NOMO-1 treated with DMSO at 0.1 percent for 48 hours (cell line): Measurements from ENCODE around the gene TIPARP.

ENCODE experiments used
- DNase-seq: peaks from one replicate; lab custom pipeline; 2025; ENCODE audit not compliant: unreplicated experiment; lab: John Stamatoyannopoulos, UW

Gene TIPARP

DNA sequence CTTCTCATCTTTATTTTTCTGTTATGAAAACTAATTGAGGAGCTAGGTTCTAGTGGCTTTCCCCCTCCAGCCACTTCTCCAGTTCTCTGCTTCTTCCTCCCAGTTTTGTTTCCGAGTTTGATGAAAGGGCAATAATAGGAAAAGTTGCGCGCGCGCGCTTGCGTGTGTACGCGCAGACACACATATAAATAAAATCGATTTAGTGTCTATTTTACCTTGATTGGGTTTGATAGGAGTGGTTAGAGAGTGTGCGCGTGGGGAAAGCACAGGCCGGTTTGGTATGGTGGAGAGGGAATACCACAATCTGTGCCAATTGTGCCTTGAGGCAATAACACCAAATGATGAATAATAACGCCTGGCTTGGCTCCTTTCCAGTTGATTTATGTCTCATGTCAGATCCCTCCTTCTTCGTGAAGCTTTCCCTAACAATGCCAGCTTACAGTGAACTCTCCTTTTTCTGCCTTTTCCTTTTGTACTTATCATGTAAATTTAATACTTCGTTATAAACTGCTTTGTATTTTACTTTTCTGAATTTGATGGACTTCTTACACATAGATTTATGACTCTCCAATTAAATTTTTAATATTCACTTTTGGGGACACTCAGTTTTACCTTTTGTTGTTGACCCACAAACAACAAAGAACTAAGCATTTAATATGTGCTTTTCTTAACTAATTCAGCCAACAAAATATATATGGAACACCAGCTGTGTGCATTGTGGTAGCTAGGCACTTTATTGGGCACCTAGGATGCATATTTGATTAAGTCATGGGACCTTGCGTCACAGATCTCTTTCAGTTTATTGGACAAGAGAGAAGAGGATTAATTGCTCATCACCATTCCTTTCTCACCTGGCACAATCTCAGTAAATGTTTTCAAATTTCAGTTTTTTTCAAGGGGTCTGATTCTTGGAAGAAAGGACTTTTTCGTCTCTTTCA lies 1.7 kb downstream of the TIPARP start:
- DNase-seq: no peak

DNA sequence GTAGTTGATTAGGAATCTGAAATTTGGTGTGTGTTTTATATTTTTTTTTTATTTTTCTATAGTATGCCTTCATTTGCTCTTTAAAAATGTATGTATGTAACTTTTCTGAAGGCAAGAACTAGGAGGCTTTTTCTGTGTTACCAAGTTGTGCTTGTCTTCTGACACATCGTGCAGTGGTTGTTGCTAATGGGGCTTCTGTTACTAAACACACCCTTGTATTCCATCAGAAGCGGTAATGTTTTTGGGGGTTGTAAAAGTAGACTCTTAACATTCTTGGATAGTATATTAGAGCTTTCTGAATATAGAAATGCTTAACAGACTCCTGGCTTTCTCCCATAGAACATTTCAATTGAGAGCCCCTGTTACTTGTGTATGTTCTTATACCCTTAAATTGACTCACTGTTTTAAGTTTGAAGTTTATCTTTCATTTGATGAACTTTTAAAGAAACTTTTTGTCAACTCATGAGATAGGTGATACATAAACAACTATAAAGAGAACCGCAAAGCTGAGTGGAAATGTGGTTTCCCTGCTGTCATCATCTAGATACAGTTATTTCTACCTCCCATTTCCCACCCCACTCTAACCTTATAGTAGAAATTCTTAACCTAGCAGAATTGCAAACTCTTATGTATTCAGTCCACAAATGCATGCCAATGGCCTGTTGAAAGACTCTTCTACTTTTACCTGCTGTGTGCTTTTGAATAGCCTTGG lies 2.5 kb downstream of the TIPARP start:
- no peak for DNase-seq

DNA sequence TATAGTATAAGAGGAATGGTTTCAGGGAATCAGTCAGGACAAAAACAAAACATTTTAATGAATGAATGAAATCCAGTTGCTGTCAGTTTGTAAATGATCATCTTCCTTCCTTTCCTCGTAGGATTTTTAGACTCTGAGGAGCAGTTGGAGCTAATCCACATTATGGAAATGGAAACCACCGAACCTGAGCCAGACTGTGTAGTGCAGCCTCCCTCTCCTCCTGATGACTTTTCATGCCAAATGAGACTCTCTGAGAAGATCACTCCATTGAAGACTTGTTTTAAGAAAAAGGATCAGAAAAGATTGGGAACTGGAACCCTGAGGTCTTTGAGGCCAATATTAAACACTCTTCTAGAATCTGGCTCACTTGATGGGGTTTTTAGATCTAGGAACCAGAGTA lies 3.1 kb downstream of the TIPARP start:
- DNase-seq: no peak

DNA sequence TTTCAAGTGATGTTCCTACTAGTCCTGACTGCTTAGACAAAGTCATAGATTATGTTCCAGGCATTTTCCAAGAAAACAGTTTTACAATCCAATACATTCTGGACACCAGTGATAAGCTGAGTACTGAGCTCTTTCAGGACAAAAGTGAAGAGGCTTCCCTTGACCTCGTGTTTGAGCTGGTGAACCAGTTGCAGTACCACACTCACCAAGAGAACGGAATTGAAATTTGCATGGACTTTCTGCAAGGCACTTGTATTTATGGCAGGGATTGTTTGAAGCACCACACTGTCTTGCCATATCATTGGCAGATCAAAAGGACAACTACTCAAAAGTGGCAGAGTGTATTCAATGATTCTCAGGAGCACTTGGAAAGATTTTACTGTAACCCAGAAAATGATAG lies 3.8 kb downstream of the TIPARP start:
- no peak for DNase-seq

DNA sequence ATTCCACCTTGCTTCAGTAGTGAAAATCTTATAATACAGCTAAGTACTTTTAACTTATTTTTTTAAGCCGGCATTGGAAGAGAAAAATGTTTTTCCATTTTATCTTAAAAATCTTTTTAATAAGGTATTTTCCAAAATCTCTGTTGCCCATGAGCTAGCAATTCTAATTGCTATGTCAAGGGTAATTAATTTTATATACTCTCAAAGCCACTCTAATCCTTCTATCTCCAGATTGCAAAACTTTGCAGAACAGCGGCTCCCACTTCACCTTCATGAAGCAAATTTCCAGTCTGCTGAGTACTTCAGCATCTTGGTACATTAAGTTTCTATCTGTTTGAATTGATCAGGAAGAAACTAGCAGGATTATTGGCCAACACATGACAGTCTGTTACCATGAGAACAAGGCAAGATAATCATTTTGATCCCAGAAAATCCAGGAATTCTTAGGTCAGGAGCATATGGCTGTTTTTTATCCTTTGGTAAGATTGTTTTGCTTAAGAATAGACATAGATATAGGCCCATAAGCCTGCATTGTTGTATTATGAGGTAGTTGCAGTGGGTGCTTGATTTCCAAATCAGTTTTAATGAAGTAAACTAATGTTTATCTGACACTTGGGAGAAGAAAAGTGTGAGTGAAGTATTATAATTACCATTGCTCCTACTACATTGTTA lies 6.0 kb downstream of the TIPARP start:
- DNase-seq: no peak

DNA sequence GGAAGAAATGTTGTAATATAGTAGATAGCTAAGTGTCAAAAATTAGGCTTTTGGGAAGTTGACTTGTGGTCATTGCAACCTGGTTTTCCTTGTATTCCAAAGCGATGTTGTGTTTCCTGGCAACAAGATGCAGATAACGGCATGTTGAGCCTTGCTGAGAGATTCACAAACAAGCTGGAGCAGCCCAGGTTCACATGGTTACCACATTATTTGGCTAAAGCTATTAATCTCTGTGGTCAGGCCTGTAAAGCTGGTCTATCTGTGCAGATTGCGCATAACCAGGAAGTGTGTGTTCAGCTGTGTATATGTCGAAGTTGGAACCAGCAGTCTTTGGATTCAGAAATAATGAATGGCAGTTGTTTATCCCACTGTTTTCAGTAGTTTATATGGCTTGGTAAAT lies 6.6 kb downstream of the TIPARP start:
- peak; percentile 91 for DNase-seq

DNA sequence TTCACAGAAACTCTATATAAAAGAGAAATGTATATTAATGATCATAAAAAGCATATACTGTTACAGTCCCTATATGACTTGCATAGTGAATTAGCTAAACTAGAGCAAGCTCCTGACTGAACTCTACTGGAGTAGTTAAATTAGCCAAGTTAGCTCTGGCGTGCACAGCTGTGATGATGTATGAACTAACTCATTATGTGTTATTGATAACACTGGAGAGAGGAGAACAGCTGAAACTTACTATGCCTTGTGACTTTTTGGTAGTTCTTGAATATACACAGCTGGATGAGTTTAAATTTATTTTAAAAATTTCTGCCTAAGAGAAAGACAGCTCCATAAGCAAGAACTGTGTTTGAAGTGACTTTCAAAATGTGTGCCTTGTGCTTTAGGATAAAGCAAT lies 8.1 kb downstream of the TIPARP start:
- DNase-seq: no peak

DNA sequence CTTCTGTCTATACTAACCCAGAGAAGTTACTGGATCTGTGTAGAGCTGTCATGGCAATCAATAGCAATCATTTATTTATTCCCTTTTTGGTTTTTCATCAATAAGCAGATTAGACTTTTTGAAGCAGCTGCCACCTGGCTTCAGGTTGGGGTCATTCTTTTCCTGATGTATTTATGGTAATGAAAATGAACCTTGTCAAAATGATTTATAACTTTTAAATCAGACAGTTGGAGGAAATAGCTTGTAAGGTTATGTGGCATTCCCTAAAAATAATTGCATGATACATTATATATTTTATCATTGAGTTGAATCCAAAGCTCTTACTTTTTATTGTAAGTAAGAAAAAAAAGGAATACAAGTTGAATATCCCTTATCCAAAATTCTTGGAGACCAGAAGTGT lies 8.6 kb downstream of the TIPARP start:
- DNase-seq: no peak

DNA sequence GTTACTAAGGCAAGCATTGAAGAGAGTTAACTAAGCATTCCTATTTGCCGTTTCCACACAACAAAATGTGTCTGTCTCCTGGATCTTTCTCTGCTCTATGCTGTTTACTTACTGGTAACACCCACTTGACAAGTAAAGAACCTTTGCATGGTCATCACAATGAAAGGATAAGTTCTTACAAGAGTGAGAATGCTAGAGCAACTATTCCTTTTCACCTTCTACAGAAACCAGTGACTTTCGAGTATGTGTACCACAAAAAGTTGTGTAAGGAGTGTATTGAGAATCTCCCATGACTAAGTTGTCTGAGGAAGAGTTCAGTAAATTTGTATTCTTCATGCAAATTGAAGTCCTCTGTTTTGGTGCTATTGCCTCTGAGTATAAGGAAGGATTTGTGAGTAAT lies 10.8 kb downstream of the TIPARP start:
- peak; percentile 18 for DNase-seq

DNA sequence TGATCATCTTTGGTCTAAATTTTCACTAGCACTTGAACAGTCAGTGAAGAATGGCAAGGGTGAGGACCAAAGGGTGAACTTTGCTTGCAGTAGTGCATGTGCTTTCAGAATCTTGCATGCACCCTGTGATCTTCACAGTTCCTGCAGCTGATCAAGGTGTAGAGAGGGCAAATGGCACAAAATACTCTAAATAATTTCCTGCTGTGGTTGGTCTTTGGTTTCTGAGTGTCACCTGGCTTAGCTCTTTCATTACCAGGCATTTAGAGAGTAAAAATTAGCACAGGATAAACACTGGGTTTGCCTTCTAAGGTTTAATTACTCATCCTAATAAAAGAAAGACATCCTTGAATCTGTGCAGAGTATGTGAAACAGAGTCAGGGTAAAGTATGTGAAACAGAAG lies 11.4 kb downstream of the TIPARP start:
- no peak for DNase-seq

DNA sequence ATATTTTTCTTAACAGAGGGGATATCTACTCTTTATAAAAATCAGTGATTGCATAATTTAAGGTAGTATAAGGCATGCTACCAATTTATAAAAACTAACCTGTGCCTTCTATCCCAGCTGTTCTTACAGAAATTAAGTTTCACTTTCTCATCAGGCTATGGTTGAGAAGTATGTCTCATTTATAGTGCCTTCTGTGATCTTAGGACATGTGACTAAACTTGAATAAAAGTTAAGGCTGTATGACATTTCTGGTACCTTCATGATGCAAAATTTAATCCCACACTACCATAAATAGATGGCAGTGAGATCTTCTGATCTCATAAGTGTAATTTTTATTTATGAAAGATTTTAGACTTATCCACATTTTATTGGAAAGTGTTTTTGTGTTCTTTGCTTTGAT lies 12.6 kb downstream of the TIPARP start:
- DNase-seq: no peak

DNA sequence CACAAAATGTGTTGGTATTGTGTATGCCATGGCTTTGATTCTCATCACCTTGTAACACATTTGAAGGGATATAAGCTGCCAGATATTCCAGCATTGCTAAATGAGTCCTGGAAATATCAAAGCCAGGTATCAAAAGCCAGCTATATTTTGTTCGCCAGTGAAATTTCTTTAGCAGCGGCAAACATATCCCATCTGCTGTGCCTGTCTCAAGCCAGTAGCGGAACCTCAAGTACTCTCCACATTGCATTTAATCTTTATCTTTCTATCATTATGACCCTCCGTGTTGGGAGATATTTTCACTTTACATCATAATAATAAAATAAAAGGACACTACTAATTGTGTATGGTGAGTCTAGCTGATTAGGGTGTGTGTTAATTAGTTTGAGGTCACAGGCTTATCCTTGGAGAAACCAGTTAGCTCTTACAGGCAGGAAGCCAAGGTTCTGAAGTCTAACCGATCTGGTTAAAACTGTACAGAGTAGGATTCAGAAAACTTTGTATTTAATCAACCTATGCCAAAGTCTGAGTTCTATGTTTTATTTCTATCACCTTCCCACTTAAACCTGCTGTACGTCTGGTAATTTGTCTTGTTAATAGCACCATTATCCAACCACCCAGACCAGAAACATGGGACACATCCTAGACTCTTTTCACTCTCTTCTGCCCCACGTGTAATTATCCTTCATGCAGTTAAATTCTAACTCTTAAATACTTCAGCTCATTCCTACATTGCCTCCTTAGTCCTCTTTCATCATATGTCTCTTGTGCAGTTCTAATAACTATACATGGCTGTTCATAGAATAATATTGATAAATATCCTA lies 14.5 kb downstream of the TIPARP start:
- DNase-seq: no peak

DNA sequence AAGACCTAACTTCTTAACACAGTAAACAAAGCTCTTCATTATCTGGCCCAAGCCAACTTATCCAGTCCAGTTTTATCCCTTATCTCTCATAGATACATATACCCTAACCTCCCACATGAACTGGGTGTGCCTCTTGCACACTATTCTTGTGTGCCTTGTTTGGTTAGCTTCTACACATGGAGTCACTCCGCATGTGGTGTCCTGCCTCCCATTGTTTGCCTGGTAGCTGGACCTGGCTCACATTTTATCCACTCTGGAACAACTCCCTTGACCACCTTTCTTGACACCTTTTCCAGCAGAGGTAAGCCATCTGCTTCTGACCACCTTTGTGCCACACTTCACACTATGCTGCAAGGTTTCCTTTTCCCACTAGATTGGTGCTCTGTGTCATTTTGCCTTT lies 15.2 kb downstream of the TIPARP start:
- no peak for DNase-seq

DNA sequence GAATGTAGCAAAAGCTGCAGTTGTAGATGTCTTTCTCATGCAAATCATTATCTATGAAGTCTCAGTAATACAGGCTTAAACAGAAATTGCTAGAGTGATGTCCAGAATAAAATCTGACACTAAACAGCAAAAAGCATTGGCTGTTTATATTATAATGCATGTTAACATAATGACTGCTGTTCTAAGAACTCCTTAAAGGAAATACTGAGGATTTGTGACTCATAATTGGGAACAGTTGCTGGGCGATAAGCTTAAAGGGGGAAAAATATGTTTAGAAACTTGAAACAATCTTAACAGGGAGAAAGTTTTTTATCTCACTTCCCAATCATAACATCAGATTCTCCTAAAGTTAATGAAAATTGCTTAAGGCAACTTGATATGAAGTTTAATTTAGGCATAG lies 17.5 kb downstream of the TIPARP start:
- no peak for DNase-seq

DNA sequence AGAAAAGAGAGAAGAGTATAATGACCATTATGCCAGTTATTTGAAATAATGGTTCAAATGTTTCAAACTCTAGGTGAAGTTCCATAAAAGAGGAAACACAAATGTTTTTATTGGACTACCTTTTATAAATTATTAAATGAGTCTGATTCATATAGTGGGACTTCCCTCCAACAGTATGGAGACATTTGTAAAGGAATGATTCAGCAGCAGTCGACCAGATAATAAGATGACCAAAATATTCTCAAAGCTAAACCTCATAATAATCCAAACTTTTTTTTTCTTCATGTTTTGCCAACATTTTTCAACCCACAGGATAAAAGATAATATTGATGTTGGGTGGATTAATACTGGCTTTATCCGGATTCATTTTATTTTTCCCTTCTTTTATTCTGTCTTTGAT lies 18.8 kb downstream of the TIPARP start:
- no peak for DNase-seq

DNA sequence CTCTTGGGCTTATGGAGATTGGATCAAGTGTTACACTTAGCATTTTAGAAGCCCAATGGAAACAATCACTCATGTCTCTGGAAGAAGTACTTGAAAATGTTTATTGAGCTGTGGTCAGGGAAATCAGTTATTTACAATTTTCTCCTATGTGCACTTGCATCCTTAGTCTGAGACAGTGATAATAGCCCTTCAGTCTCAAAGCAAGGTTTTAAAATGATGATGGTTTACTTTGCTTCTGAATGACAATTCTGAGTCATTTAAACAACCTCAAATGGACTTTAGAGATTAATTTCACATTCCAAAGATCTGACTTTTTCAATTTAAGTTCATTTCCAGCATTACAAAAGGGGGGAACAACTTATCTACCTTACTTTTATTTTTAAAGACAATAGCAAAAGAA lies 20.1 kb downstream of the TIPARP start:
- no peak for DNase-seq

DNA sequence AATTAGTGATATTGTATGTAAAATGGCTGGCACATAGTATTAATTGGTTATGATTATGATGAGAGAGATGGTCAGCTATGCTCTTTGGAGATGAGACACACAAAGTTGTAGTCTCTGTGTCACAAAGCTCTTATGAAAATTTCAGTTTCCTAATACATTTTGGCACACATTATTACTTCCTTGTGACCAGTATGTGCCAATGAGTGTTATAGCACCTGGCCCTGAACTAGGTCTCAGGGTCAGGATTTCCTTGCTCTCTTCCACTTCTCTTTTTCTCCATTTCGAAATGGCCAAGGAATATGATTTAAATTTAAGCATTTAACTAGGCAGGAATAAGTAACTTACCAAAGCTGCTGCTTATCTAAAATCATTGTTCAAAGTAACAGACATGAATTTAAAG lies 28.0 kb downstream of the TIPARP start:
- peak; percentile 90 for DNase-seq

DNA sequence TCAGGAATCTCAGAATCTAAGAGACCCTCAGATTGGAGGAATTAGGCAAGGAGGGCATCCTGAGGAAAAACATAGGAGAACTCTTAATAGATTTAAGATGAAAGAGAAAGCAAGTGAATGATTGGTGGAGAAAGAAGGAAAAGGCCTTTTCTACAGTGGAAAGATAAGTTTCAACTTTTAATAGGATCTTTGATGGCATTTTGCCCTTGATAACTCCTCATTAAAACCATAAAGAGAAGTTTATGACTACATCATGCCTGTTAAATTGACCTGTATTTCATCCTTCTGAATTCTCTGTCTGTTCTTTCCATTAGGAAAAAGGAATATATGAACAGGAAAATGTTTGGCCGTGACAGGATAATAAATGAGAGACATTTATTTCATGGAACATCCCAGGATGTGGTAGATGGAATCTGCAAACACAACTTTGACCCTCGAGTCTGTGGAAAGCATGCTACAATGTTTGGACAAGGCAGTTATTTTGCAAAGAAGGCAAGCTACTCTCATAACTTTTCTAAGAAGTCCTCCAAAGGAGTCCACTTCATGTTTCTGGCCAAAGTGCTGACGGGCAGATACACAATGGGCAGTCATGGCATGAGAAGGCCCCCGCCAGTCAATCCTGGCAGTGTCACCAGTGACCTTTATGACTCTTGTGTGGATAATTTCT lies 30.1 kb downstream of the TIPARP start:
- no peak for DNase-seq

DNA sequence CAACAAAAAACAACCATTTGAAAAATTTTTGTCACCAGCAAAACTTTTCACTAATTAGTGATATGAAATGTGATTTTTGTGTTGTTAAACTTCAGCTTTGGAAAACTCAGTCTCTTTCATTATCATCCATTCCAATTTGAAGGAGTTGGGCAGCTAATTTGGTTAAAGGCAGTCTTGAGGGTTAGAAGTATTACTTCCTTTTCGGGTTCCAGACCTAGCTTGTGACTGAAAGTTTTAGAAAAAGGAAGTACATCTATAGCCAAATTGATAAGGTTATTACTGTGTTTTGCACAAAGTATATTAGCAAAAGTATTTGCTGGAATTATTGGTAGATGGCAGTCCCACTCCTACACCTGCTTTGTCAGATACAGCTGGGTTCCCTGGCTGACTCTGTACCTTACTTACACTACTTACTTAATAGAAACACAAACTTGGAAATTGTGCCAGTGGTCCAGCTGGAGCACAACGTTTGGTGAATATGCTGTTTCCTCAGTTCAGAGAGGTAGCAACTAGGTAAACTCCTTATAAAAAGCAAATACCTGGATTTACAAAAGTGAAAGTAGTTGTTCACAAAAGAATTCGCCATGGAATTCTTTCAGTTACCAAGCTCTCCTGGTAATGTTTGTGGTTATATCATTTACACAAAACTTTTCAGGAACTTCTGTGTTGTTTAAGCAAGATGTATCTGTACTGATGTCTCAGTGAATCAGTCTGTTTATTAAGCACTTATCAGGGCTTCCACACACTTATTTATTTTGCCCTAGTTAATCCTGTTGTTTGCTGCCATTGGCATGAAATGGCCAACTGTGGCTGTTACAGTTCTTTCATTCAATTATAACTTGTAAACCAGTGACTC lies 31.6 kb downstream of the TIPARP start:
- peak; percentile 93 for DNase-seq

DNA sequence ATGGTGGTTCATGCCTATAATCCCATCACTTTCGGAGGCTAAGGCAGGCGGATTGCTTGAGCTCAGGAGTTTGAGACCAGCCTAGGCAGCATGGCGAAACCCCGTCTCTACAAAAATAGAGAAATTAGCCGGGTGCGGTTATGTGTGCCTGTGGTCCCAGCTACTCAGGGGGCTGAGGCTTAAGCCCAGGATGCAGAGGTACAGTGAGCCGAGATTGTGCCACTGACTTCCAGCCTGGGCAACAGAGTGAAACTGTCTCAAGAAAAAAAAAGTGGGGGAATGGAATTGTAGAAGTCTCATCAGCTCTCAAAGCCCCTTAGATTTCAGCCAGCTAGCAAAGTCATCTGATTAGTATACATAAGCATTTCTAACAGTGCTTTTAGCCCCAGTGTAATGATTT lies 33.2 kb downstream of the TIPARP start:
- DNase-seq: no peak
